SK-N-MC (cell line): ENCODE results near the gene DNAH9.

ENCODE experiments used
- DNase-seq: peaks from one replicate; pipeline ENCODE4 v3.0.0-alpha.2; 2011; ENCODE audit warnings: low read depth, low spot score
- H3K27ac ChIP-seq: fragments of 200-600 bp; sonication (generic); 2 replicates; pipeline ENCODE4 v1.5.1; 2016; ENCODE audit warnings: mixed run types
- H3K36me3 ChIP-seq: fragments of 200-600 bp; sonication (generic); 2 replicates; pipeline ENCODE4 v1.6.1; 2017; ENCODE audit warnings: antibody characterized with exemption, low read length, mixed read lengths; ENCODE audit not compliant: insufficient read depth
- H3K4me3 ChIP-seq: fragments of 200-600 bp; sonication (generic); 2 replicates; pipeline ENCODE4 v1.5.1; 2016
- H3K9ac ChIP-seq: fragments of 200-600 bp; sonication (generic); 2 replicates; pipeline ENCODE4 v1.8.0; 2017; ENCODE audit warnings: mixed run types, mixed read lengths; ENCODE audit not compliant: insufficient read length
- H3K9me3 ChIP-seq: fragments of 200-600 bp; sonication (generic); 2 replicates; pipeline ENCODE4 v1.6.1; 2017; ENCODE audit warnings: low read depth, mild to moderate bottlenecking, antibody characterized with exemption, low read length, moderate library complexity, mixed read lengths
- EZH2 ChIP-seq: fragments of 200-600 bp; sonication (generic); IDR thresholded peaks from one replicate; pipeline ENCODE4 v1.6.1; 2017; ENCODE audit warnings: antibody characterized with exemption
- FOXP2 ChIP-seq: optimal IDR thresholded peaks from 2 replicates; pipeline ENCODE3; 2011; ENCODE audit warnings: mild to moderate bottlenecking, moderate library complexity; ENCODE audit not compliant: insufficient read depth; ENCODE audit errors: extremely low read length, control extremely low read depth
- POLR2AphosphoS5 ChIP-seq: IDR thresholded peaks from 2 replicates; pipeline ENCODE4 v1.6.1; 2012; ENCODE audit warnings: mild to moderate bottlenecking, low read depth, low read length, borderline replicate concordance

The DNAH9 gene

GRCh38 chr17:11779892-11780291 is 181.6 kb downstream of the DNAH9 start:
- Histone ChIP-seq H3K36me3 (no peaks in the 10 kb centered on the region), H3K9ac (no peak overlapping the region), H3K27ac (no peak overlapping the region), H3K9me3 (no peaks in the 10 kb centered on the region), H3K4me3 (no peak overlapping the region)
- DNase-seq: no peak
- no peak for TF ChIP-seq POLR2AphosphoS5
- TF ChIP-seq EZH2: no peak
- no peak for TF ChIP-seq FOXP2

- no peak for DNase-seq
- TF ChIP-seq POLR2AphosphoS5 (no peak), EZH2 (no peak), FOXP2 (no peak)
- Histone ChIP-seq H3K36me3 (no peaks in the 10 kb centered on the region), H3K9me3 (no peaks in the 10 kb centered on the region), H3K27ac (no peak overlapping the region), H3K9ac (no peak overlapping the region), H3K4me3 (no peak overlapping the region)
These were observed 182.4 kb downstream of the DNAH9 start for GRCh38 chr17:11780621-11781020.

GRCh38 chr17:11786711-11787438 is 188.6 kb downstream of the DNAH9 start:
- TF ChIP-seq EZH2 (no peak), POLR2AphosphoS5 (no peak), FOXP2 (no peak)
- no peak overlapping the region for H3K4me3 ChIP-seq
- H3K27ac ChIP-seq: no peak overlapping the region
- H3K36me3 ChIP-seq: no peaks in the 10 kb centered on the region
- H3K9ac ChIP-seq: no peak overlapping the region
- H3K9me3 ChIP-seq: no peaks in the 10 kb centered on the region
- no peak for DNase-seq

DNA sequence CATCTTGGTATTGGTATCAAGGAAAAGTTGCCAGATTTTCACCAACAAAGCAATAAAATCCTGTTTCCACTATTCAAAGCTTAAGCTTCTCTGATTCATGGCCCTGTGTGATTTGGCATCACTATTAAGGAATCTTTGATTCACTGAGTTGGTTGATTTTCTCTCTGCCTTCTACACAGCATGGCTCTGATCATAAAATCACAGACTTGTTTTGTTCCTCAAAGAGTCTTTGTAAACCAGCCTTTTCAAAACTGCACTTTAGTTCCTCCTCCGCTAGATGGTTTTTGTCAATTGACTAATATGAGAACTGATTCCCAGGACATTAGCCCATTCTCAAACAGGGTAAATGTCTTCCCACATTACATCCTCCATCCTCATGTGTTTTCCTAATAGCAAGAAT is 197.6 kb downstream of the DNAH9 start:
- Histone ChIP-seq H3K4me3 (no peak overlapping the region), H3K9me3 (no peaks in the 10 kb centered on the region), H3K36me3 (no peaks in the 10 kb centered on the region), H3K9ac (no peak overlapping the region), H3K27ac (no peak overlapping the region)
- DNase-seq: no peak
- TF ChIP-seq EZH2 (no peak), FOXP2 (no peak)

DNA sequence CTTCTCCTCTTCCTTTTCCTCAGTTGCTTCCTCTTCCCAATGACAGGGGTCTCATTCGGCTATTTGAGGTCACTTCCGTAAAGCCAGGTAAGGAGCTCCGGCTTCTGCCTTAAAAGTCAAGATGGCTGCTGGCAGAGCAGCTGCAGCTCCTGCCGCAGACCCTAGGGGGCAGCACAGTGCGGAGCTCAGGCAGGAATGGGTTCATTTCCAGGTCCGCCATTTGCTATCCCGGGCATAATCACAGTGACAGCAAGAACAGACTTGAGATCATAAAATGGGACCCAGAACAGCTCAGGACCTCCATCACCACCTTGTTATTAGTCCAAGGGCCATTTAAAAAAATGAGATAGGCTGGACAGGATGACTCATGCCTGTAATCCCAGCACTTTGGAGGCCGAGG is 199.5 kb downstream of the DNAH9 start:
- no peak for TF ChIP-seq FOXP2
- no peak for TF ChIP-seq EZH2
- TF ChIP-seq POLR2AphosphoS5: no peak
- Histone ChIP-seq H3K36me3 (no peaks in the 10 kb centered on the region), H3K4me3 (no peak overlapping the region), H3K9ac (no peak overlapping the region), H3K27ac (no peak overlapping the region), H3K9me3 (no peaks in the 10 kb centered on the region)
- no peak for DNase-seq

DNA sequence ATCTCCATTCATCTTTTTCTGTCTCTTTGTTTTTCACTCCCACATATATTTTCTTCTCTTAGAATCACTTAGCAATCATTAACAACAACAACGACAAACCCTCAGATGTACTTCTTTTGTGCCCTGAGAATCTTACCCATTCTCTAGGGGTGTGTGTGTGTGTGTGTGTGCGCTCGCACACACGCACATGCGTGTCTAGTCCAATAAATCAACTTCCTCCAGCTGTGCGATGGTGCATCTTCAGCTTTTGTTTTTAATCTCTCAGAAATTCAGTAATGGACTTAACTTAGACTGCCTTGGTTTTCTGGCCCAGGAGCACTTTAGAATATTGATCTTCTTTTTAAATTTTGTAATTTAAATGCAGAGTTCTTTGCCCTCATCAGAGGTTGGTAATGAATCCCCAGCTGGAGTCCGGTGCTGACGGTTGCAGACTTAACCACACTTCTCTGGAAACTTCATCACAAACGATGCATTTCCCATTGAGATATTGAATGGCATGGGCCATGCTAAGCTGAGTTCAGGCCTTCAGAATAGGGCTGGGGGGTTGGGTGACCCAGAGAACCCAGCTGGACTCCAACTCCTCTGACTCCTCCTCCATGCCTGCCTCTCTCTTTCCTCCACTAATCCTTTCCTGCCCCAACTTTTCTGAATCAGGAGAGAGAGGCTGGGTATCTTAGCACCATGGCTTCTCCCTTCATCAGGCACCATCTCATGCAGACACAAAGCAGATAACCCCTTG is 205.1 kb downstream of the DNAH9 start:
- H3K9ac ChIP-seq: no peak overlapping the region
- H3K4me3 ChIP-seq: peak overlapping the region; percentile 32
- no peaks in the 10 kb centered on the region for H3K9me3 ChIP-seq
- no peak for DNase-seq
- no peaks in the 10 kb centered on the region for H3K36me3 ChIP-seq
- no peak overlapping the region for H3K27ac ChIP-seq
- no peak for TF ChIP-seq FOXP2
- no peak for TF ChIP-seq EZH2
- no peak for TF ChIP-seq POLR2AphosphoS5

DNA sequence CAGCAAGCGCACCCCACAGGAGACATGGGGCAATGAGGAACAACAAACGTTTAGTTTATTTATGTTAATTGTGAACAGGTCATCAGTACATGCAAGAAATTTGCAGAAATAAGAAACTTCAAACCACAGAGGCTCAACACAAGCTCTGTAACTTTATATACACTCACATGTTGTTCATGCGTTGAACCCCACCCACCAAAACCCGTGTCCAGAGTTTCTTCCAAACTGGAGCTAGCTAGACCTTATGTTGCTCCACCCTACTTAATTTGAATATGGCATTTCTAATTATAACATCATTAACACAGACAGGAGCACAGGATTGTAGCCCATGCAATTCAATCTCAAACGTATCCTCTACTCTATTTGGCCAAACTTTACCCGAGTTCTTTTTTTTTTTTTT is 206.9 kb downstream of the DNAH9 start:
- DNase-seq: no peak
- TF ChIP-seq EZH2 (no peak), POLR2AphosphoS5 (no peak), FOXP2 (no peak)

GRCh38 chr17:11805952-11806351 is 207.7 kb downstream of the DNAH9 start:
- H3K4me3 ChIP-seq: no peak overlapping the region
- no peak overlapping the region for H3K27ac ChIP-seq
- no peaks in the 10 kb centered on the region for H3K9me3 ChIP-seq
- TF ChIP-seq POLR2AphosphoS5 (no peak), FOXP2 (no peak), EZH2 (no peak)
- no peaks in the 10 kb centered on the region for H3K36me3 ChIP-seq
- H3K9ac ChIP-seq: no peak overlapping the region
- no peak for DNase-seq

More for the DNA sequence above, 206.9 kb downstream of the DNAH9 start:
- H3K9ac ChIP-seq: no peak overlapping the region
- no peak overlapping the region for H3K4me3 ChIP-seq
- H3K36me3 ChIP-seq: no peaks in the 10 kb centered on the region
- no peaks in the 10 kb centered on the region for H3K9me3 ChIP-seq
- H3K27ac ChIP-seq: no peak overlapping the region

DNA sequence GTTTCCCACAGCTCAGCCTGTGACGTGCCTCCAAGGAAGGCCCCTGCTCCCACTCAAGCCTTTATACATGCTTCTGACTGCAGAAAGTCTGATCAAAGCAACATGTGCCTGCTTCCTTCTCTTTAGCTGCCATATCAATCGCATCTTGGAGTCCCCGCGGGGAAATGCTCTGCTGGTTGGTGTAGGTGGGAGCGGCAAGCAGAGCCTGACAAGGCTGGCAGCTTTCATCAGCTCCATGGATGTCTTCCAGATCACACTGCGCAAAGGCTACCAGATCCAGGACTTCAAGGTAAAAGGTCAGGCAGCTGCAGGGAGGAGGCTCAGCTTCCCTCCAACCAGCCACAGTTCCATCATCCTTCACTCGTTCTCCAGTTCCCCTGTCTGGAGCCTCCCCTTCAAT is 209.3 kb downstream of the DNAH9 start:
- Histone ChIP-seq H3K36me3 (no peaks in the 10 kb centered on the region), H3K9ac (no peak overlapping the region), H3K4me3 (no peak overlapping the region), H3K9me3 (no peaks in the 10 kb centered on the region), H3K27ac (no peak overlapping the region)
- no peak for DNase-seq
- no peak for TF ChIP-seq EZH2
- no peak for TF ChIP-seq FOXP2
- no peak for TF ChIP-seq POLR2AphosphoS5
